K562 (cell line): ENCODE results near the gene TIMM50. TPM values are rescaled to one million over a fixed set of nuclear protein-coding genes. Genes with fewer than 3 reads are reported as not detected.
A peak's percentile ranks its signal among the peaks of the same experiment; 100 is the strongest.

Experiments
- GABPA ChIP-seq: fragments of 200-800 bp; sonication (Bioruptor generic); conservative IDR thresholded peaks from 2 replicates; pipeline ENCODE4 v1.6.1; 2016; ENCODE audit warnings: low read depth, missing genetic modification characterization, missing compliant biosample characterization
- LCOR ChIP-seq: sonication (generic); formaldehyde crosslinking; IDR thresholded peaks from 2 replicates; pipeline ENCODE4 v1.8.0; 2022; ENCODE audit warnings: mild to moderate bottlenecking, missing genetic modification reagents
- NCOA4 ChIP-seq: fragments of 450-650 bp; IDR thresholded peaks from 2 replicates; pipeline ENCODE4 v1.6.1; 2018; ENCODE audit warnings: mild to moderate bottlenecking; ENCODE audit not compliant: partially characterized antibody
- NFIC ChIP-seq: fragments of 450-650 bp; IDR thresholded peaks from 2 replicates; pipeline ENCODE4 v1.6.1; 2017; ENCODE audit warnings: mild to moderate bottlenecking, inconsistent platforms
- NFIX ChIP-seq: fragments of 250-450 bp; sonication (Bioruptor Pico); IDR thresholded peaks from 2 replicates; pipeline ENCODE4 v1.4.0; 2020; ENCODE audit warnings: low read depth, mild to moderate bottlenecking, moderate library complexity
- PCBP1 ChIP-seq: fragments of 200-400 bp; formaldehyde crosslinking; IDR thresholded peaks from 2 replicates; pipeline ENCODE4 v1.6.1; 2018; ENCODE audit warnings: mild to moderate bottlenecking, low read depth, low read length; ENCODE audit not compliant: poor library complexity, severe bottlenecking
- POU5F1 ChIP-seq: fragments of 150-350 bp; IDR thresholded peaks from 2 replicates; pipeline ENCODE4 v1.6.1; 2014; ENCODE audit warnings: borderline replicate concordance, low read length, low read depth, mild to moderate bottlenecking; ENCODE audit not compliant: partially characterized antibody
- RBM25 ChIP-seq: fragments of 200-400 bp; formaldehyde crosslinking; IDR thresholded peaks from 2 replicates; pipeline ENCODE4 v1.6.1; 2018; ENCODE audit warnings: low read length, low read depth, moderate library complexity; ENCODE audit not compliant: severe bottlenecking
- SOX6 ChIP-seq: fragments of 450-650 bp; IDR thresholded peaks from 2 replicates; pipeline ENCODE4 v1.6.1; 2014; ENCODE audit warnings: mild to moderate bottlenecking
- STAT5A ChIP-seq: IDR thresholded peaks from 2 replicates; pipeline ENCODE4 v1.6.1; 2012; ENCODE audit warnings: low read length, inconsistent platforms, borderline replicate concordance
- ZBTB11 ChIP-seq, 3 experiments: fragments of 200-800 bp in 1 of 3; fragments of 250-450 bp in 1 of 3; fragments of 450-650 bp in 1 of 3; sonication (Bioruptor Pico) in 1 of 3; sonication (Bioruptor generic) in 1 of 3; formaldehyde crosslinking in 1 of 3; IDR thresholded peaks; 2 replicates each; pipeline versions ENCODE4 v1.6.1 to v1.8.0; 2016 to 2022; ENCODE audit warnings: mild to moderate bottlenecking in 2 of 3, missing genetic modification characterization in 2 of 3, missing compliant biosample characterization in 1 of 3, moderate library complexity in 1 of 3
- ZC3H11A ChIP-seq: IDR thresholded peaks from 2 replicates; pipeline ENCODE4 v1.6.1; 2012; ENCODE audit warnings: low read depth, low read length, improper control_type of control experiment
- ZFX ChIP-seq: sonication (generic); formaldehyde crosslinking; IDR thresholded peaks from 2 replicates; pipeline ENCODE4 v1.8.0; 2022; ENCODE audit warnings: mild to moderate bottlenecking, missing genetic modification reagents, moderate library complexity
- ZKSCAN3 ChIP-seq: fragments of 250-450 bp; sonication (Bioruptor Pico); IDR thresholded peaks from 2 replicates; pipeline ENCODE4 v1.4.0; 2020
- ZNF165 ChIP-seq: fragments of 250-450 bp; sonication (Bioruptor Pico); IDR thresholded peaks from 2 replicates; pipeline ENCODE4 v1.4.0; 2020; ENCODE audit warnings: borderline replicate concordance
- ZNF253 ChIP-seq: fragments of 250-450 bp; sonication (Bioruptor Pico); conservative IDR thresholded peaks from 2 replicates; pipeline ENCODE4 v1.6.1; 2021; ENCODE audit warnings: mild to moderate bottlenecking
- ZNF445 ChIP-seq: fragments of 250-450 bp; sonication (Bioruptor Pico); IDR thresholded peaks from 2 replicates; pipeline ENCODE4 v1.4.0; 2020; ENCODE audit warnings: low read depth, mild to moderate bottlenecking, moderate library complexity
- ZNF561 ChIP-seq: fragments of 450-650 bp; formaldehyde crosslinking; conservative IDR thresholded peaks from 2 replicates; pipeline ENCODE4 v1.4.0; 2020; ENCODE audit warnings: mild to moderate bottlenecking, moderate library complexity
- ZNF589 ChIP-seq: fragments of 200-800 bp; sonication (Bioruptor generic); IDR thresholded peaks from 2 replicates; pipeline ENCODE4 v1.6.1; 2016; ENCODE audit warnings: low read depth, missing genetic modification characterization, missing compliant biosample characterization
- ZNF766 ChIP-seq: fragments of 200-800 bp; sonication (Bioruptor generic); conservative IDR thresholded peaks from 2 replicates; pipeline ENCODE4 v1.6.1; 2016; ENCODE audit warnings: missing genetic modification characterization, missing compliant biosample characterization
- polyA plus RNA-seq, 8 experiments: library from polyadenylated mRNA; depleted of rRNA in 4 of 8; stranded (reverse) in 5 of 8; unstranded in 3 of 8; fragments of >200 nt; fragmentation: Nextera tagmentation in 2 of 8; fragmentation: Illumina TruSeq in 1 of 8; extraction: Ambion mirVana in 2 of 8; extraction: Trizol in 1 of 8; gene quantifications; 2 replicates each; pipeline versions ENCODE4 v1.2.1 to v1.2.3, GENCODE V29; 2011 to 2014; ENCODE audit warnings: inconsistent platforms in 1 of 8, missing spikeins in 1 of 8
- total RNA-seq, 7 experiments: library from RNA; depleted of rRNA in 6 of 7; stranded (reverse); fragments of >200 nt in 6 of 7; fragmentation: Illumina TruSeq in 2 of 7; extraction: Trizol in 2 of 7; gene quantifications; 2 replicates each; pipeline versions ENCODE4 v1.2.1 to v1.2.3, GENCODE V29; 2011 to 2021; ENCODE audit warnings: low replicate concordance in 1 of 7
- TF ChIP-seq, protein P1 (sequence below): fragments of 450-650 bp; IDR thresholded peaks from 2 replicates; pipeline ENCODE4 v1.6.1; 2018; ENCODE audit warnings: mild to moderate bottlenecking, low read depth; ENCODE audit not compliant: partially characterized antibody
- TF ChIP-seq, protein P2 (sequence below): fragments of 450-650 bp; conservative IDR thresholded peaks from 2 replicates; pipeline ENCODE4 v1.6.1; 2016; ENCODE audit warnings: missing genetic modification characterization, low read depth, mild to moderate bottlenecking, control low read depth, missing compliant biosample characterization

The TIMM50 gene
- total and polyA plus RNA-seq, 9 of the 15 experiments (the other 6 are each of a cell fraction or from before 2014, with no cell fraction given) = 28.3 to 221 (median 170) TPM

- TF ChIP-seq PCBP1 (no peak), ZNF253 (CRISPR knock-in tag) (no peak), ZNF766 (CRISPR knock-in tag) (peak; percentile 75; the same call in 1 of the 2 replicates), GABPA (tag) (no peak; the same call in 1 of the 2 replicates), ZNF445 (CRISPR knock-in tag) (no peak), ZNF165 (CRISPR knock-in tag) (no peak), ZC3H11A (no peak), STAT5A (no peak), ZNF589 (CRISPR knock-in tag) (no peak), NFIC (peak; percentile 76), SOX6 (peak; percentile 32; the same call in 1 of the 2 replicates), ZFX (CRISPR knock-in tag) (peak; percentile 68), RBM25 (no peak), ZBTB11 (CRISPR knock-in tag; IDR thresholded peaks at IDR 0.05) (peak in 1 of 3 experiments; percentile 73; a peak in 2 of 6 replicates), LCOR (CRISPR knock-in tag) (no peak), NFIX (CRISPR knock-in tag) (no peak), POU5F1 (no peak), NCOA4 (no peak), ZNF561 (CRISPR knock-in tag) (no peak), ZKSCAN3 (no peak)
- TF ChIP-seq, protein P1, sequence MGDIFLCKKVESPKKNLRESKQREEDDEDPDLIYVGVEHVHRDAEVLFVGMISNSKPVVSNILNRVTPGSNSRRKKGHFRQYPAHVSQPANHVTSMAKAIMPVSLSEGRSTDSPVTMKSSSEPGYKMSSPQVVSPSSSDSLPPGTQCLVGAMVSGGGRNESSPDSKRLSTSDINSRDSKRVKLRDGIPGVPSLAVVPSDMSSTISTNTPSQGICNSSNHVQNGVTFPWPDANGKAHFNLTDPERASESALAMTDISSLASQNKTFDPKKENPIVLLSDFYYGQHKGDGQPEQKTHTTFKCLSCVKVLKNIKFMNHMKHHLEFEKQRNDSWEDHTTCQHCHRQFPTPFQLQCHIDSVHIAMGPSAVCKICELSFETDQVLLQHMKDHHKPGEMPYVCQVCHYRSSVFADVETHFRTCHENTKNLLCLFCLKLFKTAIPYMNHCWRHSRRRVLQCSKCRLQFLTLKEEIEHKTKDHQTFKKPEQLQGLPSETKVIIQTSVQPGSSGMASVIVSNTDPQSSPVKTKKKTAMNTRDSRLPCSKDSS = no peak
- TF ChIP-seq, protein P2, sequence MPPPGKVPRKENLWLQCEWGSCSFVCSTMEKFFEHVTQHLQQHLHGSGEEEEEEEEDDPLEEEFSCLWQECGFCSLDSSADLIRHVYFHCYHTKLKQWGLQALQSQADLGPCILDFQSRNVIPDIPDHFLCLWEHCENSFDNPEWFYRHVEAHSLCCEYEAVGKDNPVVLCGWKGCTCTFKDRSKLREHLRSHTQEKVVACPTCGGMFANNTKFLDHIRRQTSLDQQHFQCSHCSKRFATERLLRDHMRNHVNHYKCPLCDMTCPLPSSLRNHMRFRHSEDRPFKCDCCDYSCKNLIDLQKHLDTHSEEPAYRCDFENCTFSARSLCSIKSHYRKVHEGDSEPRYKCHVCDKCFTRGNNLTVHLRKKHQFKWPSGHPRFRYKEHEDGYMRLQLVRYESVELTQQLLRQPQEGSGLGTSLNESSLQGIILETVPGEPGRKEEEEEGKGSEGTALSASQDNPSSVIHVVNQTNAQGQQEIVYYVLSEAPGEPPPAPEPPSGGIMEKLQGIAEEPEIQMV (tag) = no peak
These were observed 26.5 kb downstream of the TIMM50 start (continued) for GRCh38 chr19:39506944-39507714.
